ENCODE results near the gene SPRY2.

Gene SPRY2

GRCh38 chr13:80312012-80312704, 28.8 kb downstream of the SPRY2 start:
- DNase-seq: no peak

GRCh38 chr13:80309926-80310325, 31.0 kb downstream of the SPRY2 start:
- no peak for DNase-seq

DNA sequence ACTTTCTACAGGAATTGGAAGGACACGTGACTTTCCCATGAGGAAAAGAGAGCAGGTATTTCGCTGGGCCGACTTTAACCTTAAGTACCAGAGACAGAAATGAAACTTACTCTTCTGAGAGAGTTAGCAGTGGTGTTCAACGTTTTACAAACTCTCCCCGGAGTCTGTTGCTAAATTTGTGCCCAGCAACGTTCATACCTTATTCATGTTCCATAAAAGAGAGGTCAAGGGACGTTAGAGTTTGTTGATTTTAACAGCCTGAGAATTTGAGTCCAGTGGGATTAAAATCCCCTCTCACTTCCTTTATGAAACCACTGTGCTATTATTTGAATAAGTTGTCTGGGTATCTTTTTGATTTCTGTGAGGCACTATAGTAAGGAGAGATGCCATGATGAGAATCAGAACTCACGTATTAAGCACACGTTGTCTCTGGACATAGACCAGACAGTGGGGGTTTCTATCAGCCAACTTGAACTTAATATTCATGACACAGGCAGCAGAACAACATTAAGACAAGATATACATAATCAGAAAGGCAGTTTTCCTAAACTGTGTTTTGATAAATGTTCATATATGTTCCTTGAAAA, 33.4 kb downstream of the SPRY2 start:
- no peak for DNase-seq

DNA sequence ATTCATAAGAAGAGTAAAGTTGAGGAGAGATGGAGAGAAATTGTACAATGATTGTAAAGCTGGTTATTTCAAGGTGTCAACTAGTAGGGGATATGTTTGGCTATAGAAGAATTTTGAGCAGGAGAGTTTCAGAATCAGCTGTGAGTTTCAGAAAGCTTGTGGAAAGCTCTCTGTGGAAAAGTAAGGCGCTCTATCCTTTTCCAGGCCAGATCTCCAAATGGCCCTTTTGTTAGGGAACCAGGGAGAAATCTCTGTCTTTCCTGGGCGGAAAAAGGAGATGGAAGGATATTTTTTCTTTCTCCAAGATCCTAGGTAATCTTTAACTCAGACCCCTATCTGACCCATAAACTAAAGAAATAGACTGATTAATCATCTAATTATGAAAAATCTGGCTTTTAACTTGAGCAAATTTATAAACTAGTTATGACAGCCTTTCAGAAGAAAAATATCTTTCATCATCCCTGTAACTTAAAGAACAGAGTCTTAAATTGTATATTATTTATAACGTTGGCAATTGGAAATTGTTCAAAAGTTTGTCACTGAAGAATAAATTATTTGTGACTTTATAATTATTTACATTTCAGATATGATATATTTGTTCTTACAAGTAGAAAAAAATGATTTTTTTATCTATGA, 34.5 kb downstream of the SPRY2 start:
- no peak for DNase-seq

DNA sequence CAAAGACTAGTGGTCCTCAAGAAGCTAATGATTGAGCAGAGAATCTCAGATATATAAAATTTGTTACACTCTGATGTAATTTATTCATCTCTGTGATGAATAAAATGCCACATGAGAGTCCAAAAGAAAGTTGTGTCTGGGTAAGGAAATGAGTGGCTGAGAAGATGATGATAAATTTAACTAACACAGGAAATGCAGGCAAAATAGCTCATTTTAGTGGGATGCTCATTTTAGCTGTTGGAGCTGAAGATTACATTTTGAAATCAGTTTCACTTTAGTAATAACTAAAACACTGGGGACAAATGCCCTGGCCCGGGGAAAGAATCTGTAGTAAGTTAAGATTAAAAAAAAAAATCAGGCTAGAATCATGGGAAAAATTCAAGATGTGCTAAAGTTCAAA, 35.2 kb downstream of the SPRY2 start:
- DNase-seq: no peak

GRCh38 chr13:80303225-80303811, 37.6 kb downstream of the SPRY2 start:
- no peak for DNase-seq

- DNase-seq: no peak
Observed at GRCh38 chr13:80299046-80299445, 41.9 kb downstream of the SPRY2 start.

DNA sequence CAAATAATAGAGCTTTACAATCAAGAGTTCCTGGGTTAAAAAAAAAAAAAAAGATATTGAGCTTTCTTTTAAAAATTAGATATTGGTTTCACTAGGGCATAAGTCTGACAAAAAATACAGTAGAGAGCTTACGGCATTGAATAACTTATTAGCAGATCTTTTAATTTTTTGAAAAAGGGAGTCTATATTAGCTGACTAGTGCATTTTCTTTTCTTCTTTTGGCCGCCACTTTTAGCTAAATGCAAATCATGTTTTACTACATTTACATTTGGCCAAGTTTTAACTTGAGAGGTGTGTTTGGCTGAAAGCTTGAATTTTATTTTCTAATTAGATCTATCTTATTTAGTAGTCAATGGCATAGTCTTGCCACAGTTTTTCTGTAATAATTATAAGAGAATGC, 43.4 kb downstream of the SPRY2 start:
- DNase-seq: no peak

GRCh38 chr13:80297094-80297493, 43.8 kb downstream of the SPRY2 start:
- DNase-seq: no peak

DNA sequence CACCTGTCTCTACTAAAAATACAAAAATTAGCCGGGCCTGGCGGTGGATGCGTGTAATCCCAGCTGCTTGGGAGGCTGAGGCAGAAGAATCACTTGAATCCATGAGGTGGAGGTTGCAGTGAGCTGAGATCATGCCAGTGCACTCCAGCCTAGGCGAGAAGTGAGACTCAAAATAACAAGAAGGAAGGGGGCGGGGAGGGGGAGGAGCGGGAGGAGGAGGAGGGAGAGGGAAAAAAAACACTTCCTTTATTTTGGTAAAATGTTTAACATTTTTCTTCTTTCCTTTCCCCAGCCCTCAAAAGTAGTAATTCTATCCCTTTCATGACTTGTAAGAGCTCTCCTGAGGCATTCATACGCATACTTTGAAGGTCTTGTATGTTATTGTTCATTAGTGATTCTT, 44.3 kb downstream of the SPRY2 start:
- no peak for DNase-seq

DNA sequence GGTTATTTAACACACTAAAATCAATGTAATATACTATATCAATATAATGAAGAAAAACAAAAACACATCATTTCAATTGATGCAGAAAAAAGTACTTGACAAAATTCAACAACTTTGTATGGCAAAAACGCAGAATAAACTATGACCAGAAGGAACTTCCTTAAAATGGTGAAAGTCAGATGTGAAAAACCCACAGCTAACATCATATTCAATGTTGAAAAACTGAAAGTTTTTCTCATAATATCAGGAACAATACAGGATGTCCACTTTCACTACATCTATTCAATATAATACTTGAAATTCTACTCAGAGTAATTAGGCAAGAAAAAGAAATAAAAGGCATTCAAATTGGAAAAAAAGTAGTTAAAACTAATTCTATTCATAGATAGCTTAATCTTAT, 50.3 kb downstream of the SPRY2 start:
- no peak for DNase-seq
